ENCODE data around the gene EIF3C. TPM values are rescaled to one million over a fixed set of nuclear protein-coding genes. Genes with fewer than 3 reads are reported as not detected.
"Not testable (repeated sequence)": the region's sequence is repeated elsewhere in the genome, so short reads cannot be mapped to it uniquely, and the experiment has no call there.

Gene EIF3C
- total and polyA plus RNA-seq, 2 of the 8 experiments (the other 6 are each of a cell fraction or from before 2014, with no cell fraction given) = 672 to 1,250 TPM

DNA sequence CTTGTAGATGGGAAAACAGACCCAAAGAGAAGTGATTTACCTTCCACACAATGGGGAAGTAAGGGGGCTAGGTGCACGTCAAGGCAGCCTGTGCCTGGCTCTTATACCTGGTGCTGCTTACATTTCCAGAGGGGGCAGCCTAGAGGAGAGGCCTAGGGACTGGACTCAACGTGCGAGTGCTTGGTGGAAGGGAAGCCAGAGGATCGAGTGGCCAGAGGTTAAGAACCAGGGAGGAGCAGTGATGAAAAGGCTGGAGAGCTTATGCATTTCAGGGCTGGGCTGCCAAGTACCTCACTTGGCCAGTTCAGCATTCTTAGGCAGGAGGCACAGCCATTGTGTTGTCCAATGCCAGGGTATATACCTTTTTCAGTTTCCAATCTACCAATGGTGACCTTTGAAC lies 43.1 kb upstream of the EIF3C start:
- H3K23me2 ChIP-seq (ENCODE audit: low read depth, low read length); H4K20me1 ChIP-seq (replicated peaks in 1 of 2; ENCODE audit: control insufficient read depth in 1 of 2, insufficient read depth in 2 of 2, low read length in 2 of 2); H3K27ac ChIP-seq (ENCODE audit: low read depth, low read length); H3K23ac ChIP-seq (ENCODE audit: insufficient read length); H4K5ac ChIP-seq (ENCODE audit: insufficient read length, low read depth, low read length); H3K27me3 ChIP-seq (replicated peaks in 1 of 4; ENCODE audit: control insufficient read depth in 3 of 4, extremely low read depth in 1 of 4, insufficient read depth in 3 of 4, low read length in 3 of 4); H4K8ac ChIP-seq (ENCODE audit: extremely low read depth, insufficient read depth, low read length); H3K4ac ChIP-seq (replicated peaks; ENCODE audit: insufficient read length, low read depth, low read length); H3K9ac ChIP-seq (replicated peaks in 1 of 4; ENCODE audit: extremely low read depth in 1 of 4, low read depth in 3 of 4, low read length in 3 of 4); H2AK5ac ChIP-seq (ENCODE audit: low read depth, low read length); H3K79me2 ChIP-seq (ENCODE audit: control insufficient read depth in 1 of 2, insufficient read depth in 2 of 2, low read length in 2 of 2); H3K4me3 ChIP-seq (ENCODE audit: extremely low read depth in 1 of 4, insufficient read depth in 2 of 4, low read depth in 3 of 4, low read length in 4 of 4); H2BK5ac ChIP-seq (ENCODE audit: low read depth, low read length); H3K14ac ChIP-seq (ENCODE audit: insufficient read length); H4K91ac ChIP-seq (replicated peaks; ENCODE audit: insufficient read length, low read length); POLR2A ChIA-PET (ENCODE audit: partially characterized antibody); H2BK12ac ChIP-seq (ENCODE audit: low read depth, low read length); DNase-seq (ENCODE audit: low read depth in 1 of 2, low spot score in 2 of 2); H3K18ac ChIP-seq (ENCODE audit: extremely low read depth, low read length); H2BK20ac ChIP-seq (ENCODE audit: low read length); H2BK15ac ChIP-seq (ENCODE audit: low read length); H3K79me1 ChIP-seq (ENCODE audit: low read depth, low read length); FAIRE-seq; H3K4me2 ChIP-seq (ENCODE audit: insufficient read depth in 1 of 2, low read depth in 2 of 2, low read length in 2 of 2); H3K9me3 ChIP-seq (ENCODE audit: insufficient read depth in 2 of 2, low read depth in 1 of 2, low read length in 1 of 2); H3K56ac ChIP-seq (replicated peaks; ENCODE audit: insufficient read length, low read depth, low read length); CTCF ChIA-PET (ENCODE audit: partially characterized antibody); H3K4me1 ChIP-seq (replicated peaks in 1 of 4; ENCODE audit: control insufficient read depth in 3 of 4, insufficient read depth in 4 of 4, low read length in 3 of 4); H2AFZ ChIP-seq (ENCODE audit: low read length); H3K36me3 ChIP-seq (ENCODE audit: control insufficient read depth in 2 of 4, insufficient read depth in 4 of 4, low read length in 3 of 4); H2BK120ac ChIP-seq (replicated peaks; ENCODE audit: low read depth, low read length): not testable (repeated sequence)
- WGBS, 2 experiments (ENCODE audit: extremely low coverage in 1 of 2, insufficient coverage in 1 of 2, insufficient read length in 1 of 2, insufficient replicate concordance in 2 of 2, low coverage in 1 of 2, low lambda C conversion rate in 2 of 2, missing lambda C conversion rate in 1 of 2) = no CpG with 5 or more reads among the region's 4 CpGs

DNA sequence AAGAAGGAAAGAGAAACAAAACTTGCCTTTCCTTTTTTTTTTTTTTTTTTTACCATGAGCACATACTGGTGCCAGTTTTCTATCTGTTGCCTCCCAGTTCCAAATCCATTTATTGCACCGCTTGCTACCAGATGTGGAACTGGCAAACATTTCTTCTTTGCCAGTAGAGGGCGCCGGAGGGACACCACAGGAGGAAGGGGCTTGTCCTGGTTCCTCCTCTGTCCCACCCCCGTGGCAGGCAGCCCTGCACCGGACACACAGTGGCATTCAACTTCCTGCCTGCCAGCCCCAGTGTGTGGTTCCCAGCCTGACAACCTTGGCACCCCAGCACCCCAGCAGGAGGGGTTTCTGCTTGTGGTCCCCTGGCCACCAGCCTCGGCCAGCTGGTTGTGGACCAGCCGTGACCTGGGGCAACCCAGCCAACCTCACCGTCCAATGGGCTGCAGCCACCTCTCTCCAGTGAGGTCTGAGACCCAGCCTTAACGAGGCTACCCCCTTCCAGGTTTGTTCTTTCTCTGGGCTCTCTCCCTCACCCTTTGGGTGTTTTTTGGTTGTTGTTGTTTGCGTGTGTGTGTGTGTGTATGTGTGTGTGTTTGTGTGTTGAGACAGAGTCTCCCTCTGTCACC lies 22.8 kb upstream of the EIF3C start:
- H2BK12ac ChIP-seq (ENCODE audit: low read depth, low read length); H2BK15ac ChIP-seq (ENCODE audit: low read length); H3K9ac ChIP-seq (replicated peaks in 1 of 4; ENCODE audit: extremely low read depth in 1 of 4, low read depth in 3 of 4, low read length in 3 of 4); H3K4ac ChIP-seq (replicated peaks; ENCODE audit: insufficient read length, low read depth, low read length); H3K36me3 ChIP-seq (ENCODE audit: control insufficient read depth in 2 of 4, insufficient read depth in 4 of 4, low read length in 3 of 4); H3K79me2 ChIP-seq (ENCODE audit: control insufficient read depth in 1 of 2, insufficient read depth in 2 of 2, low read length in 2 of 2); H2AFZ ChIP-seq (ENCODE audit: low read length); H3K23me2 ChIP-seq (ENCODE audit: low read depth, low read length); H2BK120ac ChIP-seq (replicated peaks; ENCODE audit: low read depth, low read length); H4K20me1 ChIP-seq (replicated peaks in 1 of 2; ENCODE audit: control insufficient read depth in 1 of 2, insufficient read depth in 2 of 2, low read length in 2 of 2); H3K79me1 ChIP-seq (ENCODE audit: low read depth, low read length); H3K56ac ChIP-seq (replicated peaks; ENCODE audit: insufficient read length, low read depth, low read length); H3K9me3 ChIP-seq (ENCODE audit: insufficient read depth in 2 of 2, low read depth in 1 of 2, low read length in 1 of 2); H3K18ac ChIP-seq (ENCODE audit: extremely low read depth, low read length); H3K4me1 ChIP-seq (replicated peaks in 1 of 4; ENCODE audit: control insufficient read depth in 3 of 4, insufficient read depth in 4 of 4, low read length in 3 of 4); DNase-seq (ENCODE audit: low read depth in 1 of 2, low spot score in 2 of 2); H4K5ac ChIP-seq (ENCODE audit: insufficient read length, low read depth, low read length); H2AK5ac ChIP-seq (ENCODE audit: low read depth, low read length); FAIRE-seq; H3K27me3 ChIP-seq (replicated peaks in 1 of 4; ENCODE audit: control insufficient read depth in 3 of 4, extremely low read depth in 1 of 4, insufficient read depth in 3 of 4, low read length in 3 of 4); H4K91ac ChIP-seq (replicated peaks; ENCODE audit: insufficient read length, low read length); CTCF ChIA-PET (ENCODE audit: partially characterized antibody); H4K8ac ChIP-seq (ENCODE audit: extremely low read depth, insufficient read depth, low read length); H3K4me3 ChIP-seq (ENCODE audit: extremely low read depth in 1 of 4, insufficient read depth in 2 of 4, low read depth in 3 of 4, low read length in 4 of 4); H2BK20ac ChIP-seq (ENCODE audit: low read length); H3K4me2 ChIP-seq (ENCODE audit: insufficient read depth in 1 of 2, low read depth in 2 of 2, low read length in 2 of 2); H3K27ac ChIP-seq (ENCODE audit: low read depth, low read length); H3K23ac ChIP-seq (ENCODE audit: insufficient read length); H2BK5ac ChIP-seq (ENCODE audit: low read depth, low read length); POLR2A ChIA-PET (ENCODE audit: partially characterized antibody); H3K14ac ChIP-seq (ENCODE audit: insufficient read length): not testable (repeated sequence)
- WGBS, 2 experiments (ENCODE audit: extremely low coverage in 1 of 2, insufficient coverage in 1 of 2, insufficient read length in 1 of 2, insufficient replicate concordance in 2 of 2, low coverage in 1 of 2, low lambda C conversion rate in 2 of 2, missing lambda C conversion rate in 1 of 2) = no CpG with 5 or more reads among the region's 10 CpGs
